Measurements from ENCODE around the gene PPP1CA.
A peak's percentile ranks its signal among the peaks of the same experiment; 100 is the strongest.

PPP1CA gene

GRCh38 chr11:67381244-67381972 is 20.2 kb downstream of the PPP1CA start:
- POLR2A ChIA-PET = interaction anchor here (0.7 to 1.5 kb wide), 3 partner anchors 15 to 31 kb away, joined by 3 to 6 read pairs (median 4); partner anchors contain the start of gene POLD4

GRCh38 chr11:67379061-67380058 is 22.3 kb downstream of the PPP1CA start:
- CTCF ChIA-PET = interaction anchor here (4.8 to 42.5 kb wide), 4 partner anchors 5 to 116 kb away, joined by 72 to 1573 read pairs (median 854); partner anchors contain the start of genes CLCF1, POLD4, PPP1CA and RAD9A
- no peak for TF ChIP-seq CTCF (IDR thresholded peaks at IDR 0.05; ENCODE audit: control extremely low read depth, extremely low read depth, low read depth, missing control alignments)
- DNase-seq (ENCODE audit: extremely low spot score) = no peak
- POLR2A ChIA-PET = interaction anchor here (0.6 kb wide), 1 partner anchor 13 kb away, joined by 3 read pairs; the partner anchor contains the start of gene RAD9A

More at GRCh38 chr11:67381244-67381972, 20.2 kb downstream of the PPP1CA start:
- peak; percentile 51 for DNase-seq (ENCODE audit: extremely low spot score)
- no peak for TF ChIP-seq CTCF (IDR thresholded peaks at IDR 0.05; ENCODE audit: control extremely low read depth, extremely low read depth, low read depth, missing control alignments)
- CTCF ChIA-PET = interaction anchor here (0.6 to 42.5 kb wide), 28 partner anchors 3 to 528 kb away, joined by 3 to 1573 read pairs (median 6); partner anchors contain the start of genes ANKRD13D, CLCF1, GRK2 and PITPNM1

DNA sequence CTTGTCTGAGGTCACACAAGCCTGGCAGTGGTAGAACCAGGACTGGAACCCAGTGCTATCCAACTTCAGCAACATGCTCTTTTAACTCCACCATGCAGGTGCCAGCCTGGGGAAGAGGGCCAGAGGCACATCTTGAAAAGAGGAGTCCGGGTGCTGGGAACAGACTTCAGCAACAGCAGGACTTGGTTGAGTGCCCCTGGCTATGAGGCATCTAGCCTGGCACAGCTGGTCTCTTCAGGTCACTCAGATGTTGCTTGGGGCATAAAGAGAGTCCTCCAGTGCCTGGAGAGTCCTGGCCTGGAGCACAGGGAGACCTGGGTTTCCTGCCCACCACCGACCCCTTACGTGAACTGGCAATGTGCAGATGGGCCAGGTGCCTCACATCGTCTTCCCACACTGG is 23.1 kb downstream of the PPP1CA start:
- ChIA-PET POLR2A (interaction anchor here (0.7 kb wide), 1 partner anchor 158 kb away, joined by 7 read pairs; no protein-coding TSS in a partner anchor), CTCF (interaction anchor here (13.1 to 42.5 kb wide), 3 partner anchors 6 to 33 kb away, joined by 134 to 1573 read pairs (median 1573); partner anchors contain the start of genes CLCF1, POLD4, PPP1CA and RAD9A)
- no peak for DNase-seq (ENCODE audit: extremely low spot score)
- no peak for TF ChIP-seq CTCF (IDR thresholded peaks at IDR 0.05; ENCODE audit: control extremely low read depth, extremely low read depth, low read depth, missing control alignments)

DNA sequence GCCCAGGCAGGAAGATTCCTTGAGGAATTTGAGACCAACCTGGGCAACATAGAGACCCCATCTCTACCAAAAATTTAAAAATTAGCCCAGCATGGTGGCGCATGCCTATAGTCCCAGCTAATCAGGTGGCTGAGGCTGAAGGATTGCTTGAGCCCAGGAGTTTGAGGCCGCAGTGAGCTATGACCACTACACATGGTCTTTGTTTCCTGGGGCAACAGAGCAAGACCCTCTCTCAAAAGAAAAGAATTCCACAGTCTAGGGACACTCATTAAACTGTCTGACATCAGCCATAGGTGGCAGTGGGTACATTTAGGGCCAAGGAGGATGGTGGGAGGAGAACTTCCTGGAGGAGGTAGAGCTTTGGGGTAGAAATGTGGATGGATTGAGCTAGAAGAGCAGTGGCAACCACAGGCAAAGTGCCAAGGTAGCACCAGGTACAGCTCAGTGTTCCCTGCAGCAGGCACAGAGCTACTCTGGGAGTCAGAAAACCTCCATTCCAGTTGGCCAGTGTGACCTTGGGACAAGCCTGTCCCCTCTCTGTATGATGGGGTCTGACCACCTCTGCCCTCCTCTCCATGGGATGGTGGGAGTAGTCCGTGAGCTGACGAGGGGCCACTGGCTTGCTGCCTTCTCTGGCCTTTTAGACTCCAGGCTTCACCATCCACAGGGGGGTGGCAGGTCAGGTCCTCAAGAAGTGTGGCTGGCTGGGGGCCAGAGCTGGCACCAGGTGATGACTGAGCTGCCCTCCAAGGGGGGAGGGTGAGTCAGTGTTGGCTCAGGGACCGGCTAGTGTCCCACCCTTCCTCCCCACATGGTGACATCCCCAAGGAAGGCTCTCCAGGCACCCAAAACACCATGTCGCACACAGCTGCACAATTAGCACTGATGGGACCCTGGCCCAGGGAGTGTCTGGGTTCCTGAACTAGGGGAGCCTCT is 24.5 kb downstream of the PPP1CA start:
- no peak for TF ChIP-seq CTCF (IDR thresholded peaks at IDR 0.05; ENCODE audit: control extremely low read depth, extremely low read depth, low read depth, missing control alignments)
- POLR2A ChIA-PET = interaction anchor here (0.6 kb wide), 1 partner anchor 894 kb away, joined by 4 read pairs; no protein-coding TSS in a partner anchor
- CTCF ChIA-PET = interaction anchor here (2.6 to 42.5 kb wide), 4 partner anchors 8 to 60 kb away, joined by 7 to 1573 read pairs (median 854); partner anchors contain the start of genes CLCF1, POLD4, PPP1CA and RAD9A
- no peak for DNase-seq (ENCODE audit: extremely low spot score)

DNA sequence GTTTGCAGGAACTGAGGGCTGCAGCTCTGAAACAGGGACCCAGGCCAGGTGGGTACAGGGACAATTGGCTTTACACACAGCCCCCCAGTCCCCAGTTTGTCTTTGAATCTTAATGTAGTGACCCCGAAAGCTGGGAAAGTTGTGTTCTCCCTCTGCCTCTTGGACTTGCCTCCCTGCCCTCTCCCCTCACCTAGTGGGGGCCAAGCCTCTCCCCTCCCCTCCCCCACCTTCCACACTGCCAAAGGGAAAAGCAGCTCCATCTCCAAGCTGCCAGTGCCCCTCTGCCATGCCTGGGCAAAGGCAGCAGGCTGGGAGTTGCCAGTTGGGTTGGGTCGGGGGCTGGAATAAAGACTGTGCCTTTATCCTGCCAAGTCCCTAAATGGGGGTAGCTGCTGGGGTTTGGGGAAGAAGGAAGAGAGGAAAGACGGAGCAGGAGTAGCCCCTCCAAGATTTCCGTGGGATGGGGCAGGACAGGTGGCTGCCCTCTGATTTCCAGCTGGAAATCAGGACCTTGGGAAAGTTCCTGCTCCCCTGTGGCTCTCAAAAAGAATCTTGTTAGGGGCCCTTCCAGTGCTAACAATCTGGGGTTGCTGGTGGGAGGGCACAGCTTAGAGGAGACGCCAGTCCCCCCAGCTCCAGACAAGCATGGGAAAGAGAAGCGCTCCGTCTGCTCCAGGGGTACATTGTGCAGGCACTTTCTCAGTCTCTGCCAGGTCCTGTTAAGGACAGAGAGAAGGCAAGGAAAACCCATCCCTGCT is 25.4 kb downstream of the PPP1CA start:
- no peak for TF ChIP-seq CTCF (IDR thresholded peaks at IDR 0.05; ENCODE audit: control extremely low read depth, extremely low read depth, low read depth, missing control alignments)
- CTCF ChIA-PET = interaction anchor here (1.1 to 42.5 kb wide), 6 partner anchors 9 to 114 kb away, joined by 3 to 1573 read pairs (median 70); partner anchors contain the start of genes CLCF1, POLD4, PPP1CA and RAD9A
- DNase-seq (ENCODE audit: extremely low spot score) = no peak
- POLR2A ChIA-PET = no interaction called here

All from GM10248 (cell line).